NB4 (cell line): ENCODE measurements around the gene IDH3G.

ENCODE experiments used
- CTCF ChIP-seq: IDR thresholded peaks from one replicate; pipeline ENCODE4 v1.5.1; 2012; ENCODE audit warnings: low read depth, low read length
- MAX ChIP-seq: IDR thresholded peaks from 2 replicates; pipeline ENCODE4 v1.6.1; 2011; ENCODE audit warnings: low read depth, low read length
- MYC ChIP-seq: IDR thresholded peaks from 2 replicates; pipeline ENCODE4 v1.6.1; 2011; ENCODE audit warnings: low read depth, low read length
- POLR2A ChIP-seq: IDR thresholded peaks from 2 replicates; pipeline ENCODE4 v1.6.1; 2011; ENCODE audit warnings: mild to moderate bottlenecking; ENCODE audit not compliant: insufficient read length; ENCODE audit errors: extremely low read depth

GRCh38 chrX:153801669-153802068, 7.5 kb upstream of the IDH3G start:
- TF ChIP-seq CTCF (no peak), POLR2A (no peak), MAX (no peak), MYC (no peak)
